A549 (cell line): ENCODE results near the gene SLC45A3. TPM values are rescaled to one million over a fixed set of nuclear protein-coding genes. Genes with fewer than 3 reads are reported as not detected.
A peak's percentile ranks its signal among the peaks of the same experiment; 100 is the strongest.

ENCODE experiments used
- ATAC-seq, 2 experiments: fragments of 200-7000 bp in 1 of 2; fragments of >200 bp in 1 of 2; cut with Nextera tagmentation in 1 of 2; cut with Tn5 transposase in 1 of 2; 3 replicates each; pipeline versions ENCODE4 v1.8.0 to v1.9.1; 2018 to 2020; ENCODE audit warnings: mild to moderate bottlenecking in 1 of 2, moderate library complexity in 1 of 2
- CTCF ChIA-PET: fragments of 300-600 bp; sonication (Branson Sonifier 250); formaldehyde crosslinking; extraction: SDS; loops from one replicate; lab custom pipeline; 2021; ENCODE audit warnings: antibody characterized with exemption, inconsistent platforms; lab: Yijun Ruan, JAX
- POLR2A ChIA-PET: fragments of 350-600 bp; formaldehyde crosslinking; extraction: SDS; loops from one replicate; lab custom pipeline; 2021; ENCODE audit warnings: antibody characterized with exemption, inconsistent platforms; lab: Yijun Ruan, JAX
- DNase-seq, 2 experiments: peaks; one replicate each; pipeline versions ENCODE4 v3.0.0 to v3.0.0-alpha.2; 2011 to 2016; ENCODE audit warnings: low read depth in 1 of 2, low spot score in 1 of 2
- FAIRE-seq: peaks from 2 replicates; lab custom pipeline; 2011; peaks lifted over from hg19 to GRCh38; lab: Jason Lieb, UNC
- H3K27ac ChIP-seq, 2 experiments: fragments of >200 bp; sonication (Bioruptor Twin); formaldehyde crosslinking; 3 replicates each; pipeline ENCODE4 v1.5.1; 2016 to 2017
- H3K4me1 ChIP-seq: fragments of >200 bp; sonication (Bioruptor Twin); formaldehyde crosslinking; 3 replicates; pipeline ENCODE4 v1.6.1; 2016
- H3K4me2 ChIP-seq: fragments of >200 bp; sonication (Bioruptor Twin); formaldehyde crosslinking; 3 replicates; pipeline ENCODE4 v1.6.1; 2016
- H3K4me3 ChIP-seq: fragments of >200 bp; sonication (Bioruptor Twin); formaldehyde crosslinking; 3 replicates; pipeline ENCODE4 v1.5.1; 2016
- H3K9me3 ChIP-seq: fragments of >200 bp; sonication (Bioruptor Twin); formaldehyde crosslinking; 3 replicates; pipeline ENCODE4 v1.6.1; 2016
- CBX2 ChIP-seq: fragments of 200-600 bp; sonication (generic); IDR thresholded peaks from 2 replicates; pipeline ENCODE4 v1.6.1; 2016; ENCODE audit warnings: low read depth, mild to moderate bottlenecking, borderline replicate concordance
- EHMT2 ChIP-seq: fragments of 200-600 bp; sonication (generic); IDR thresholded peaks from 2 replicates; pipeline ENCODE4 v1.6.1; 2016; ENCODE audit warnings: antibody characterized with exemption, low read depth, mild to moderate bottlenecking, moderate library complexity
- EP300 ChIP-seq, 2 experiments: fragments of >200 bp; sonication (Bioruptor Twin); formaldehyde crosslinking; IDR thresholded peaks; 2 replicates in 1 of 2; 3 replicates in 1 of 2; pipeline ENCODE4 v1.6.1; 2016 to 2017
- FOSB ChIP-seq: fragments of 250-450 bp; sonication (Bioruptor Pico); IDR thresholded peaks from 2 replicates; pipeline ENCODE4 v1.5.0; 2020; ENCODE audit warnings: mild to moderate bottlenecking, moderate library complexity
- FOXS1 ChIP-seq: fragments of 250-450 bp; sonication (Bioruptor Pico); IDR thresholded peaks from 2 replicates; pipeline ENCODE4 v1.5.0; 2020; ENCODE audit warnings: mild to moderate bottlenecking, moderate library complexity
- HOXB5 ChIP-seq: fragments of 250-450 bp; sonication (Bioruptor Pico); IDR thresholded peaks from 2 replicates; pipeline ENCODE4 v1.5.0; 2020; ENCODE audit warnings: mild to moderate bottlenecking, moderate library complexity
- JUN ChIP-seq, 2 experiments: fragments of >200 bp; sonication (Bioruptor Twin); formaldehyde crosslinking; IDR thresholded peaks; 2 replicates in 1 of 2; 3 replicates in 1 of 2; pipeline ENCODE4 v1.6.1; 2016 to 2017
- JUNB ChIP-seq: fragments of >200 bp; sonication (Bioruptor Twin); formaldehyde crosslinking; IDR thresholded peaks from 2 replicates; pipeline ENCODE4 v1.6.1; 2016
- KDM5A ChIP-seq: fragments of 200-600 bp; sonication (generic); IDR thresholded peaks from 2 replicates; pipeline ENCODE4 v1.6.1; 2016; ENCODE audit warnings: antibody characterized with exemption, mild to moderate bottlenecking
- MAFK ChIP-seq: fragments of 450-650 bp; IDR thresholded peaks from 2 replicates; pipeline ENCODE4 v1.6.1; 2014; ENCODE audit not compliant: partially characterized antibody
- MAZ ChIP-seq: fragments of 150-350 bp; IDR thresholded peaks from 2 replicates; pipeline ENCODE4 v1.6.1; 2014; ENCODE audit warnings: antibody characterized with exemption, low read depth, low read length, borderline replicate concordance
- NFE2L2 ChIP-seq: fragments of 150-350 bp; conservative IDR thresholded peaks from 2 replicates; pipeline ENCODE4 v1.6.1; 2014; ENCODE audit warnings: low read length
- NPAS2 ChIP-seq: fragments of 250-450 bp; sonication (Bioruptor Pico); IDR thresholded peaks from 2 replicates; pipeline ENCODE4 v1.8.0; 2022; ENCODE audit warnings: mild to moderate bottlenecking, moderate library complexity, borderline replicate concordance
- POLR2AphosphoS2 ChIP-seq: conservative IDR thresholded peaks from 2 replicates; pipeline ENCODE4 v1.6.1; 2012; ENCODE audit warnings: low read length, improper control_type of control experiment, inconsistent platforms
- RCOR1 ChIP-seq: fragments of 150-350 bp; IDR thresholded peaks from 2 replicates; pipeline ENCODE4 v1.6.1; 2014; ENCODE audit warnings: antibody characterized with exemption, low read length, low read depth
- RFX5 ChIP-seq: fragments of 450-650 bp; IDR thresholded peaks from 2 replicates; pipeline ENCODE4 v1.7.1; 2014; ENCODE audit warnings: antibody characterized with exemption, mild to moderate bottlenecking, moderate library complexity
- RNF2 ChIP-seq: fragments of 200-600 bp; sonication (generic); IDR thresholded peaks from 2 replicates; pipeline ENCODE4 v1.6.1; 2016; ENCODE audit warnings: low read depth, mild to moderate bottlenecking, antibody characterized with exemption, moderate library complexity, borderline replicate concordance
- SMC3 ChIP-seq: fragments of >200 bp; sonication (Bioruptor Twin); formaldehyde crosslinking; IDR thresholded peaks from 3 replicates; pipeline ENCODE4 v1.6.1; 2018; ENCODE audit warnings: inconsistent platforms
- TFCP2L1 ChIP-seq: fragments of 250-450 bp; sonication (Bioruptor Pico); IDR thresholded peaks from 2 replicates; pipeline ENCODE4 v1.5.0; 2021; ENCODE audit warnings: mild to moderate bottlenecking
- ZC3H11A ChIP-seq: fragments of 450-650 bp; IDR thresholded peaks from 2 replicates; pipeline ENCODE4 v1.6.1; 2014; ENCODE audit warnings: antibody characterized with exemption, mild to moderate bottlenecking
- ZFP36 ChIP-seq: fragments of 450-650 bp; IDR thresholded peaks from 2 replicates; pipeline ENCODE4 v1.6.1; 2014; ENCODE audit warnings: borderline replicate concordance; ENCODE audit not compliant: partially characterized antibody
- ZSCAN20 ChIP-seq: fragments of 250-450 bp; sonication (Bioruptor Pico); IDR thresholded peaks from 2 replicates; pipeline ENCODE4 v1.8.0; 2022; ENCODE audit warnings: mild to moderate bottlenecking, moderate library complexity
- WGBS: methylation state at CpG from one replicate; pipeline ENCODE4 v1.1.6; 2017; ENCODE audit errors: missing lambda C conversion rate; 5-methylcytosine and 5-hydroxymethylcytosine counted together
- polyA plus RNA-seq, 4 experiments: library from polyadenylated mRNA; depleted of rRNA in 3 of 4; stranded (reverse); fragments of >200 nt; fragmentation: RNase III in 1 of 4; extraction: RNeasy Plus Mini Kit Qiagen cat#74134 plus additional on column Dnase treatment in 1 of 4; gene quantifications; 2 replicates in 3 of 4; 3 replicates in 1 of 4; pipeline ENCODE4 v1.2.3, GENCODE V29; 2011 to 2017
- TF ChIP-seq, protein P1 (sequence below): fragments of >200 bp; sonication (Bioruptor Twin); formaldehyde crosslinking; IDR thresholded peaks from 3 replicates; pipeline ENCODE4 v1.5.1; 2016
- TF ChIP-seq, protein P2 (sequence below): fragments of >200 bp; sonication (Bioruptor Twin); formaldehyde crosslinking; IDR thresholded peaks from 2 replicates; pipeline ENCODE4 v1.6.1; 2016
- TF ChIP-seq, protein P3 (sequence below): fragments of 150-350 bp; IDR thresholded peaks from 2 replicates; pipeline ENCODE4 v1.6.1; 2014; ENCODE audit warnings: low read depth, mild to moderate bottlenecking, low read length

Gene SLC45A3
- polyA plus RNA-seq, 2 of the 4 experiments (the other 2 are of a cell fraction), result 2.8 to 3.4 TPM

DNA sequence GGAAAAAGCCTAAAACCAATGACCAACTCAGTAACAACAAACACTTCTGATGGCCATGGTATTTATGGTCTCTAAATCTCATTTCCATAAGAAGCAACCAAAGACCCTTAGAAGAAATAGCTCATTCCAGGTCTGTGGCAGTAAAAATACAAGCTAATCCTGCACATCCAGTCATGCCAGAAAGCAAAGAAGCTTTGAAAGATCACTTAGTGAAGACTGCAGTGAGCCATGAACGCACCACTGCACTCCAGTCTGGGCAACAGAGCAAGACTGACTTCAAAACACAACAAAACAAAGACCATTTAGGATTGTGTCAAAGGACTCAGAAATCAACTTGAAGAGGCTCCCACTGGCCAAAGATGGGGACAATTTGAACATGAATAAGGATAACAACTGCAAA, 30.1 kb downstream of the SLC45A3 start:
- ChIA-PET POLR2A (no interaction called here), CTCF (interaction anchor here (0.9 to 4.4 kb wide), 5 partner anchors 8 to 128 kb away, joined by 3 to 41 read pairs (median 6); no protein-coding TSS in a partner anchor)
- Histone ChIP-seq H3K4me2 (no peak overlapping the region), H3K4me3 (no peak overlapping the region), H3K4me1 (no peaks in the 10 kb centered on the region), H3K27ac (no peak overlapping the region), H3K9me3 (no peaks in the 10 kb centered on the region)
- TF ChIP-seq NPAS2 (CRISPR knock-in tag), result no peak
- no peak for TF ChIP-seq HOXB5 (CRISPR knock-in tag)
- TF ChIP-seq RNF2, result no peak
- no peak for TF ChIP-seq CBX2
- no peak for TF ChIP-seq FOXS1 (CRISPR knock-in tag)
- TF ChIP-seq FOSB (CRISPR knock-in tag), result no peak
- no peak for TF ChIP-seq RFX5
- TF ChIP-seq JUNB, result no peak
- TF ChIP-seq MAZ, result no peak
- no peak for TF ChIP-seq EP300 (IDR thresholded peaks at IDR 0.05)
- TF ChIP-seq, protein P1, sequence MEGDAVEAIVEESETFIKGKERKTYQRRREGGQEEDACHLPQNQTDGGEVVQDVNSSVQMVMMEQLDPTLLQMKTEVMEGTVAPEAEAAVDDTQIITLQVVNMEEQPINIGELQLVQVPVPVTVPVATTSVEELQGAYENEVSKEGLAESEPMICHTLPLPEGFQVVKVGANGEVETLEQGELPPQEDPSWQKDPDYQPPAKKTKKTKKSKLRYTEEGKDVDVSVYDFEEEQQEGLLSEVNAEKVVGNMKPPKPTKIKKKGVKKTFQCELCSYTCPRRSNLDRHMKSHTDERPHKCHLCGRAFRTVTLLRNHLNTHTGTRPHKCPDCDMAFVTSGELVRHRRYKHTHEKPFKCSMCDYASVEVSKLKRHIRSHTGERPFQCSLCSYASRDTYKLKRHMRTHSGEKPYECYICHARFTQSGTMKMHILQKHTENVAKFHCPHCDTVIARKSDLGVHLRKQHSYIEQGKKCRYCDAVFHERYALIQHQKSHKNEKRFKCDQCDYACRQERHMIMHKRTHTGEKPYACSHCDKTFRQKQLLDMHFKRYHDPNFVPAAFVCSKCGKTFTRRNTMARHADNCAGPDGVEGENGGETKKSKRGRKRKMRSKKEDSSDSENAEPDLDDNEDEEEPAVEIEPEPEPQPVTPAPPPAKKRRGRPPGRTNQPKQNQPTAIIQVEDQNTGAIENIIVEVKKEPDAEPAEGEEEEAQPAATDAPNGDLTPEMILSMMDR, result no peak
- TF ChIP-seq KDM5A, result no peak
- no peak for TF ChIP-seq MAFK
- no peak for TF ChIP-seq POLR2AphosphoS2
- TF ChIP-seq, protein P2, sequence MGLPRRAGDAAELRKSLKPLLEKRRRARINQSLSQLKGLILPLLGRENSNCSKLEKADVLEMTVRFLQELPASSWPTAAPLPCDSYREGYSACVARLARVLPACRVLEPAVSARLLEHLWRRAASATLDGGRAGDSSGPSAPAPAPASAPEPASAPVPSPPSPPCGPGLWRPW, result no peak
- TF ChIP-seq EHMT2, result no peak
- FAIRE-seq, result no peak
- 92% methylated on average over 1 of the region's 1 CpG for WGBS
- no peak for DNase-seq
- no peak for ATAC-seq

DNA sequence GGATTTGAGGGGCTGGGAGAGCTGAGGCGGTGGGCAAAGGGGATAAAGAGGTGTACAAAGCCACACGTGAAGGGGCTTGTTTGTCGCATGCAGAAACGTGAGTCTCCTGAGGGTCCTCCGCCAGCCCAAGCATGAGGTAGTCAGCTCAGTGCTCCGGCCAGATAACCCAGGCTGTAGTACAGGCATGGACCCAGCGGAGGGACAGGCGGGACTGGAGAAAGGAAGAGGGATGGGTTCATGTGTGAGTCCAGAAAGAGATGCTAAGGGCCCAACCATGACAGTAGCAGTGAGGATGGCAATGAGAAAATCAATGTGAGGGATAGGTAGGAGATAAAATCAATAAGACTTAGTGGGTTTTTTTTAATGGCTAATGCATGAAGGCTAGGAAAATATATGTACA, 34.8 kb downstream of the SLC45A3 start:
- CTCF ChIA-PET, result interaction anchor here (0.8 to 20.8 kb wide), 7 partner anchors 12 to 121 kb away, joined by 3 to 227 read pairs (median 7); partner anchors contain the start of gene ELK4
- POLR2A ChIA-PET, result interaction anchor here (1.3 kb wide), 1 partner anchor 14 kb away, joined by 3 read pairs; the partner anchor contains the start of gene ELK4
- H3K4me2 ChIP-seq, result no peak overlapping the region
- no peaks in the 10 kb centered on the region for H3K4me1 ChIP-seq
- no peak overlapping the region for H3K4me3 ChIP-seq
- WGBS, result 91% methylated on average over 8 of the region's 8 CpGs
- DNase-seq (no peak), ATAC-seq (peak; percentile 44 to 47; a peak in 1 of 6 replicates)
- no peak overlapping the region for H3K27ac ChIP-seq
- no peaks in the 10 kb centered on the region for H3K9me3 ChIP-seq
- no peak for TF ChIP-seq TFCP2L1 (CRISPR knock-in tag)
- TF ChIP-seq POLR2AphosphoS2, result no peak
- TF ChIP-seq, protein P3, sequence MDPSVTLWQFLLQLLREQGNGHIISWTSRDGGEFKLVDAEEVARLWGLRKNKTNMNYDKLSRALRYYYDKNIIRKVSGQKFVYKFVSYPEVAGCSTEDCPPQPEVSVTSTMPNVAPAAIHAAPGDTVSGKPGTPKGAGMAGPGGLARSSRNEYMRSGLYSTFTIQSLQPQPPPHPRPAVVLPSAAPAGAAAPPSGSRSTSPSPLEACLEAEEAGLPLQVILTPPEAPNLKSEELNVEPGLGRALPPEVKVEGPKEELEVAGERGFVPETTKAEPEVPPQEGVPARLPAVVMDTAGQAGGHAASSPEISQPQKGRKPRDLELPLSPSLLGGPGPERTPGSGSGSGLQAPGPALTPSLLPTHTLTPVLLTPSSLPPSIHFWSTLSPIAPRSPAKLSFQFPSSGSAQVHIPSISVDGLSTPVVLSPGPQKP, result no peak
- TF ChIP-seq NFE2L2, result no peak
- TF ChIP-seq JUN (IDR thresholded peaks at IDR 0.05), result no peak
- no peak for TF ChIP-seq ZFP36
- TF ChIP-seq ZSCAN20, result no peak
- no peak for TF ChIP-seq EHMT2
- no peak for TF ChIP-seq ZC3H11A
- TF ChIP-seq SMC3, result no peak
- TF ChIP-seq RCOR1, result no peak
- TF ChIP-seq, all 56 proteins: peak for 0
- no peak for FAIRE-seq
